Liver (tissue), 9 donors: Measurements from ENCODE around the gene LRRN2. TPM values are rescaled to one million over a fixed set of nuclear protein-coding genes. Genes with fewer than 3 reads are reported as not detected.

ENCODE experiments used
- DNase-seq: peaks from one replicate; pipeline ENCODE4 v3.0.0-alpha.2; 2017; ENCODE audit warnings: low spot score
- H3K27ac ChIP-seq, 2 donors: one replicate each; pipeline ENCODE4 v1.7.0; 2013; ENCODE audit warnings: inconsistent platforms in 2 of 2, low read length in 2 of 2, control low read depth in 1 of 2, low read depth in 1 of 2, mild to moderate bottlenecking in 1 of 2
- H3K27me3 ChIP-seq, 4 donors: one replicate each; pipeline versions ENCODE4 v1.6.1 to v1.7.0; 2013; ENCODE audit warnings: low read length in 3 of 4, inconsistent platforms in 1 of 4, mild to moderate bottlenecking in 1 of 4, moderate library complexity in 1 of 4; ENCODE audit not compliant: control insufficient read depth in 4 of 4, insufficient read depth in 4 of 4
- H3K36me3 ChIP-seq, 4 donors: one replicate each; pipeline versions ENCODE4 v1.6.1 to v1.7.0; 2013; ENCODE audit warnings: low read length in 3 of 4, mild to moderate bottlenecking in 3 of 4, low read depth in 1 of 4, moderate library complexity in 1 of 4; ENCODE audit not compliant: control insufficient read depth in 4 of 4, insufficient read depth in 3 of 4
- H3K4me1 ChIP-seq, 4 donors: one replicate each; pipeline versions ENCODE4 v1.6.1 to v1.7.0; 2013; ENCODE audit warnings: low read length in 3 of 4, mild to moderate bottlenecking in 3 of 4, moderate library complexity in 1 of 4; ENCODE audit not compliant: control insufficient read depth in 4 of 4, insufficient read depth in 4 of 4
- H3K4me3 ChIP-seq, 3 donors: one replicate each; pipeline versions ENCODE4 v1.6.1 to v1.7.0; 2013; ENCODE audit warnings: low read length in 3 of 3, control low read depth in 1 of 3, low read depth in 1 of 3, mild to moderate bottlenecking in 1 of 3
- H3K9ac ChIP-seq, 2 donors: one replicate each; pipeline ENCODE4 v1.7.0; 2013; ENCODE audit warnings: low read length in 2 of 2, mild to moderate bottlenecking in 2 of 2, moderate library complexity in 2 of 2, control low read depth in 1 of 2, low read depth in 1 of 2
- H3K9me3 ChIP-seq, 4 donors: one replicate each; pipeline versions ENCODE4 v1.6.1 to v1.7.0; 2013; ENCODE audit warnings: low read length in 3 of 4; ENCODE audit not compliant: control insufficient read depth in 4 of 4
- ATF3 ChIP-seq: IDR thresholded peaks from 2 replicates; pipeline ENCODE4 v1.6.1; 2016; ENCODE audit warnings: antibody characterized with exemption
- EGR1 ChIP-seq, 2 donors: IDR thresholded peaks; 2 replicates each; pipeline ENCODE4 v1.6.1; 2016 to 2018; ENCODE audit warnings: antibody characterized with exemption in 2 of 2, low read depth in 2 of 2
- FOXA1 ChIP-seq: IDR thresholded peaks from 2 replicates; pipeline ENCODE4 v1.6.1; 2016; ENCODE audit warnings: antibody characterized with exemption
- GABPA ChIP-seq, 2 donors: IDR thresholded peaks in 1 of 2; conservative IDR thresholded peaks in 1 of 2; 2 replicates each; pipeline ENCODE4 v1.6.1; 2016; ENCODE audit warnings: antibody characterized with exemption in 2 of 2, mild to moderate bottlenecking in 1 of 2, moderate library complexity in 1 of 2
- HNF4A ChIP-seq, 2 donors: conservative IDR thresholded peaks; 2 replicates each; pipeline ENCODE4 v1.6.1; 2016; ENCODE audit warnings: antibody characterized with exemption in 2 of 2, mild to moderate bottlenecking in 2 of 2
- HNF4G ChIP-seq: IDR thresholded peaks from 2 replicates; pipeline ENCODE4 v1.6.1; 2016; ENCODE audit warnings: antibody characterized with exemption
- MAX ChIP-seq: IDR thresholded peaks from 2 replicates; pipeline ENCODE4 v1.6.1; 2016; ENCODE audit warnings: antibody characterized with exemption
- NR2F2 ChIP-seq: IDR thresholded peaks from 2 replicates; pipeline ENCODE4 v1.6.1; 2016; ENCODE audit warnings: antibody characterized with exemption
- RAD21 ChIP-seq, 2 donors: IDR thresholded peaks; 2 replicates each; pipeline ENCODE4 v1.6.1; 2016; ENCODE audit warnings: antibody characterized with exemption in 2 of 2, mild to moderate bottlenecking in 2 of 2
- REST ChIP-seq: IDR thresholded peaks from 2 replicates; pipeline ENCODE4 v1.6.1; 2016; ENCODE audit warnings: antibody characterized with exemption, mild to moderate bottlenecking
- RXRA ChIP-seq, 2 donors: IDR thresholded peaks; 2 replicates each; pipeline ENCODE4 v1.6.1; 2017 to 2018; ENCODE audit warnings: antibody characterized with exemption in 2 of 2, mild to moderate bottlenecking in 1 of 2
- SP1 ChIP-seq: IDR thresholded peaks from 2 replicates; pipeline ENCODE4 v1.6.1; 2018; ENCODE audit warnings: antibody characterized with exemption, mild to moderate bottlenecking
- ZBTB33 ChIP-seq: IDR thresholded peaks from 2 replicates; pipeline ENCODE4 v1.6.1; 2016; ENCODE audit warnings: antibody characterized with exemption
- WGBS: extraction: QIAGEN DNeasy Blood & Tissue Kit; methylation state at CpG from one replicate; pipeline ENCODE4 v1.1.7; 2013; 5-methylcytosine and 5-hydroxymethylcytosine counted together
- polyA plus RNA-seq, 2 donors: library from polyadenylated mRNA; stranded (reverse) in 1 of 2; unstranded in 1 of 2; fragments of 200-250 nt in 1 of 2; fragments of >200 nt in 1 of 2; fragmentation: Nextera tagmentation in 1 of 2; extraction: Ambion mirVana in 1 of 2; gene quantifications; one replicate each; pipeline versions ENCODE4 v1.2.1 to v1.2.3, GENCODE V29; 2013 to 2015
- total RNA-seq, 2 donors: library from RNA; depleted of rRNA; stranded (reverse); fragments of >200 nt; gene quantifications; one replicate each; pipeline ENCODE4 v1.2.3, GENCODE V29; 2014
- donor health status: healthy.
- donor health status: healthy.
- donor health status: healthy.
- donor health status: healthy.
- donor health status: healthy.

Gene LRRN2
- total and polyA plus RNA-seq, 4 donors: 0.13 to 2.8 (median 0.28) TPM

GRCh38 chr1:204684571-204685235 is 835 bp downstream of the LRRN2 start:
- Histone ChIP-seq H3K36me3 (no peaks in the 10 kb centered on the region), H3K4me1 (peaks cover 7 to 17% (median 8%) of the 10 kb centered on the region in 4 donors), H3K27ac (no peak overlapping the region), H3K9ac (no peak overlapping the region), H3K9me3 (no peaks in the 10 kb centered on the region), H3K27me3 (peaks cover 0 to 8% (median 4%) of the 10 kb centered on the region in 4 donors), H3K4me3 (peak overlapping the region in 1 of 3 donors; percentile 44)
- no peak for TF ChIP-seq ZBTB33
- TF ChIP-seq HNF4G: no peak
- TF ChIP-seq GABPA (IDR thresholded peaks at IDR 0.05 in 1 of 2, conservative IDR thresholded peaks at IDR 0.05 in 1 of 2): no peak
- no peak for TF ChIP-seq ATF3
- TF ChIP-seq EGR1 (IDR thresholded peaks at IDR 0.05; ENCODE audit: low read depth in 2 of 2): no peak
- DNase-seq: peak; percentile 55
- 4% methylated on average over 42 of the region's 42 CpGs for WGBS

- Histone ChIP-seq H3K36me3 (no peaks in the 10 kb centered on the region), H3K9me3 (no peaks in the 10 kb centered on the region), H3K4me3 (no peak overlapping the region), H3K9ac (no peak overlapping the region), H3K27ac (no peak overlapping the region), H3K27me3 (peaks cover 0 to 8% (median 4%) of the 10 kb centered on the region in 4 donors), H3K4me1 (peaks cover 7 to 17% (median 8%) of the 10 kb centered on the region in 4 donors)
- DNase-seq: no peak
- WGBS: 33% methylated on average over 14 of the region's 14 CpGs
- no peak for TF ChIP-seq HNF4G
- TF ChIP-seq FOXA1: no peak
- no peak for TF ChIP-seq NR2F2
- TF ChIP-seq ATF3: no peak
- TF ChIP-seq MAX: no peak
- TF ChIP-seq SP1: no peak
- TF ChIP-seq RAD21 (IDR thresholded peaks at IDR 0.05): no peak
- no peak for TF ChIP-seq RXRA (IDR thresholded peaks at IDR 0.05)
- no peak for TF ChIP-seq GABPA (IDR thresholded peaks at IDR 0.05 in 1 of 2, conservative IDR thresholded peaks at IDR 0.05 in 1 of 2)
- TF ChIP-seq REST: no peak
- no peak for TF ChIP-seq HNF4A (conservative IDR thresholded peaks at IDR 0.05)
These were observed 1.4 kb downstream of the LRRN2 start for GRCh38 chr1:204684206-204684570.
